Measurements from ENCODE around the gene SUSD6.

Gene SUSD6

GRCh38 chr14:69752773-69753172, 141.4 kb downstream of the SUSD6 start:
- Histone ChIP-seq H3K4me3 (replicated peaks; ENCODE audit: insufficient read depth, low read length) (no peak overlapping the region), H3K27ac (replicated peaks) (no peak overlapping the region), H3K27me3 (ENCODE audit: insufficient read depth, poor library complexity, severe bottlenecking) (no peaks in the 10 kb centered on the region)
- TF ChIP-seq, protein P1, sequence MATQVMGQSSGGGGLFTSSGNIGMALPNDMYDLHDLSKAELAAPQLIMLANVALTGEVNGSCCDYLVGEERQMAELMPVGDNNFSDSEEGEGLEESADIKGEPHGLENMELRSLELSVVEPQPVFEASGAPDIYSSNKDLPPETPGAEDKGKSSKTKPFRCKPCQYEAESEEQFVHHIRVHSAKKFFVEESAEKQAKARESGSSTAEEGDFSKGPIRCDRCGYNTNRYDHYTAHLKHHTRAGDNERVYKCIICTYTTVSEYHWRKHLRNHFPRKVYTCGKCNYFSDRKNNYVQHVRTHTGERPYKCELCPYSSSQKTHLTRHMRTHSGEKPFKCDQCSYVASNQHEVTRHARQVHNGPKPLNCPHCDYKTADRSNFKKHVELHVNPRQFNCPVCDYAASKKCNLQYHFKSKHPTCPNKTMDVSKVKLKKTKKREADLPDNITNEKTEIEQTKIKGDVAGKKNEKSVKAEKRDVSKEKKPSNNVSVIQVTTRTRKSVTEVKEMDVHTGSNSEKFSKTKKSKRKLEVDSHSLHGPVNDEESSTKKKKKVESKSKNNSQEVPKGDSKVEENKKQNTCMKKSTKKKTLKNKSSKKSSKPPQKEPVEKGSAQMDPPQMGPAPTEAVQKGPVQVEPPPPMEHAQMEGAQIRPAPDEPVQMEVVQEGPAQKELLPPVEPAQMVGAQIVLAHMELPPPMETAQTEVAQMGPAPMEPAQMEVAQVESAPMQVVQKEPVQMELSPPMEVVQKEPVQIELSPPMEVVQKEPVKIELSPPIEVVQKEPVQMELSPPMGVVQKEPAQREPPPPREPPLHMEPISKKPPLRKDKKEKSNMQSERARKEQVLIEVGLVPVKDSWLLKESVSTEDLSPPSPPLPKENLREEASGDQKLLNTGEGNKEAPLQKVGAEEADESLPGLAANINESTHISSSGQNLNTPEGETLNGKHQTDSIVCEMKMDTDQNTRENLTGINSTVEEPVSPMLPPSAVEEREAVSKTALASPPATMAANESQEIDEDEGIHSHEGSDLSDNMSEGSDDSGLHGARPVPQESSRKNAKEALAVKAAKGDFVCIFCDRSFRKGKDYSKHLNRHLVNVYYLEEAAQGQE (IDR thresholded peaks at IDR 0.05; ENCODE audit: insufficient replicate concordance, low read depth): no peak
- TF ChIP-seq POLR2AphosphoS5 (IDR thresholded peaks at IDR 0.05; ENCODE audit: low read depth) (no peak), GABPA (IDR thresholded peaks at IDR 0.05; ENCODE audit: low read depth) (no peak), SPI1 (IDR thresholded peaks at IDR 0.05; ENCODE audit: borderline replicate concordance, low read depth) (no peak), CTCF (IDR thresholded peaks at IDR 0.05; ENCODE audit: insufficient read depth, low read length) (no peak)
- DNase-seq (ENCODE audit: low read depth in 1 of 2, low spot score in 1 of 2): no peak

GRCh38 chr14:69753860-69754259, 142.5 kb downstream of the SUSD6 start:
- Histone ChIP-seq H3K27ac (replicated peaks) (no peak overlapping the region), H3K4me3 (replicated peaks; ENCODE audit: insufficient read depth, low read length) (no peak overlapping the region), H3K27me3 (ENCODE audit: insufficient read depth, poor library complexity, severe bottlenecking) (no peaks in the 10 kb centered on the region)
- DNase-seq (ENCODE audit: low read depth in 1 of 2, low spot score in 1 of 2): no peak
- TF ChIP-seq CTCF (IDR thresholded peaks at IDR 0.05; ENCODE audit: insufficient read depth, low read length): no peak
- TF ChIP-seq POLR2AphosphoS5 (IDR thresholded peaks at IDR 0.05; ENCODE audit: low read depth): no peak
- TF ChIP-seq SPI1 (IDR thresholded peaks at IDR 0.05; ENCODE audit: borderline replicate concordance, low read depth): no peak
- TF ChIP-seq, protein P1 (IDR thresholded peaks at IDR 0.05; ENCODE audit: insufficient replicate concordance, low read depth): no peak
- no peak for TF ChIP-seq GABPA (IDR thresholded peaks at IDR 0.05; ENCODE audit: low read depth)

GRCh38 chr14:69754487-69754886, 143.1 kb downstream of the SUSD6 start:
- no peak overlapping the region for H3K27ac ChIP-seq (replicated peaks)
- TF ChIP-seq CTCF (IDR thresholded peaks at IDR 0.05; ENCODE audit: insufficient read depth, low read length) (no peak), POLR2AphosphoS5 (IDR thresholded peaks at IDR 0.05; ENCODE audit: low read depth) (no peak), SPI1 (IDR thresholded peaks at IDR 0.05; ENCODE audit: borderline replicate concordance, low read depth) (no peak), GABPA (IDR thresholded peaks at IDR 0.05; ENCODE audit: low read depth) (no peak)
- TF ChIP-seq, protein P1 (IDR thresholded peaks at IDR 0.05; ENCODE audit: insufficient replicate concordance, low read depth): no peak
- no peak overlapping the region for H3K4me3 ChIP-seq (replicated peaks; ENCODE audit: insufficient read depth, low read length)
- no peak for DNase-seq (ENCODE audit: low read depth in 1 of 2, low spot score in 1 of 2)
- no peaks in the 10 kb centered on the region for H3K27me3 ChIP-seq (ENCODE audit: insufficient read depth, poor library complexity, severe bottlenecking)
